ENCODE results near the gene U2AF1L4. TPM values are rescaled to one million over a fixed set of nuclear protein-coding genes. Genes with fewer than 3 reads are reported as not detected.

U2AF1L4 gene
- total RNA-seq, 1 experiment from 2014 or later = 14.3 TPM

DNA sequence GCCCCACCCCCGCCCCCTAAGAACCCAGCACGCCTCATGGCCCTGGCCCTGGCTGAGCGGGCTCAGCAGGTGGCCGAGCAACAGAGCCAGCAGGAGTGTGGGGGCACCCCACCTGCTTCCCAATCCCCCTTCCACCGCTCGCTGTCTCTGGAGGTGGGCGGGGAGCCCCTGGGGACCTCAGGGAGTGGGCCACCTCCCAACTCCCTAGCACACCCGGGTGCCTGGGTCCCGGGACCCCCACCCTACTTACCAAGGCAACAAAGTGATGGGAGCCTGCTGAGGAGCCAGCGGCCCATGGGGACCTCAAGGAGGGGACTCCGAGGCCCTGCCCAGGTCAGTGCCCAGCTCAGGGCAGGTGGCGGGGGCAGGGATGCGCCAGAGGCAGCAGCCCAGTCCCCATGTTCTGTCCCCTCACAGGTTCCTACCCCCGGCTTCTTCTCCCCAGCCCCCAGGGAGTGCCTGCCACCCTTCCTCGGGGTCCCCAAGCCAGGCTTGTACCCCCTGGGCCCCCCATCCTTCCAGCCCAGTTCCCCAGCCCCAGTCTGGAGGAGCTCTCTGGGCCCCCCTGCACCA, 42.1 kb upstream of the U2AF1L4 start:
- BruUV-seq (replicated peaks) = no TSS peak
- TF ChIP-seq EZH2 (IDR thresholded peaks at IDR 0.05; ENCODE audit: low read depth) = no peak
- TF ChIP-seq, protein P1, sequence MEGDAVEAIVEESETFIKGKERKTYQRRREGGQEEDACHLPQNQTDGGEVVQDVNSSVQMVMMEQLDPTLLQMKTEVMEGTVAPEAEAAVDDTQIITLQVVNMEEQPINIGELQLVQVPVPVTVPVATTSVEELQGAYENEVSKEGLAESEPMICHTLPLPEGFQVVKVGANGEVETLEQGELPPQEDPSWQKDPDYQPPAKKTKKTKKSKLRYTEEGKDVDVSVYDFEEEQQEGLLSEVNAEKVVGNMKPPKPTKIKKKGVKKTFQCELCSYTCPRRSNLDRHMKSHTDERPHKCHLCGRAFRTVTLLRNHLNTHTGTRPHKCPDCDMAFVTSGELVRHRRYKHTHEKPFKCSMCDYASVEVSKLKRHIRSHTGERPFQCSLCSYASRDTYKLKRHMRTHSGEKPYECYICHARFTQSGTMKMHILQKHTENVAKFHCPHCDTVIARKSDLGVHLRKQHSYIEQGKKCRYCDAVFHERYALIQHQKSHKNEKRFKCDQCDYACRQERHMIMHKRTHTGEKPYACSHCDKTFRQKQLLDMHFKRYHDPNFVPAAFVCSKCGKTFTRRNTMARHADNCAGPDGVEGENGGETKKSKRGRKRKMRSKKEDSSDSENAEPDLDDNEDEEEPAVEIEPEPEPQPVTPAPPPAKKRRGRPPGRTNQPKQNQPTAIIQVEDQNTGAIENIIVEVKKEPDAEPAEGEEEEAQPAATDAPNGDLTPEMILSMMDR (conservative IDR thresholded peaks at IDR 0.05) = no peak
- POLR2A ChIA-PET (ENCODE audit: unreplicated experiment) = no interaction called here

DNA sequence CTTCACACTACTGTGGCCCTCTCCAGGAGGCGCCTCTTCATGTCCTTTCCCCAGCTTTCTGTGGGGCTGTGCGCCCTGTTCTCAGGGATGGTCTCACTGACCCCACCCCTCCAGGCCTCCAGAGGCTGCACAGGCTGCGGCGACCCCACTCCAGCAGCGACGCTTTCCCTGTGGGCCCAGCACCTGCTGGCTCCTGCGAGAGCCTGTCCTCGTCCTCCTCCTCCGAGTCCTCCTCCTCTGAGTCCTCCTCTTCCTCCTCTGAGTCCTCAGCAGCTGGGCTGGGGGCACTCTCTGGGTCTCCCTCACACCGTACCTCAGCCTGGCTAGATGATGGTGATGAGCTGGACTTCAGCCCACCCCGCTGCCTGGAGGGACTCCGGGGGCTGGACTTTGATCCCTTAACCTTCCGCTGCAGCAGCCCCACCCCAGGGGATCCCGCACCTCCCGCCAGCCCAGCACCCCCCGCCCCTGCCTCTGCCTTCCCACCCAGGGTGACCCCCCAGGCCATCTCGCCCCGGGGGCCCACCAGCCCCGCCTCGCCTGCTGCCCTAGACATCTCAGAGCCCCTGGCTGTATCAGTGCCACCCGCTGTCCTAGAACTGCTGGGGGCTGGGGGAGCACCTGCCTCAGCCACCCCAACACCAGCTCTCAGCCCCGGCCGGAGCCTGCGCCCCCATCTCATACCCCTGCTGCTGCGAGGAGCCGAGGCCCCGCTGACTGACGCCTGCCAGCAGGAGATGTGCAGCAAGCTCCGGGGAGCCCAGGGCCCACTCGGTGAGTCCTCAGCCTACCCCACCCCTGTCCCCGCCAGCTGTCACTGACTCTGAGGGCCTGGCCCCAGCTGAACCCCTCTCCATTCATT, 41.3 kb upstream of the U2AF1L4 start:
- Histone ChIP-seq H4K20me1 (ENCODE audit: insufficient read depth) (no peaks in the 10 kb centered on the region), H3K4me1 (replicated peaks; ENCODE audit: insufficient read depth) (no peaks in the 10 kb centered on the region), H3F3A (ENCODE audit: insufficient read depth, low read depth) (0 out of 2 replicates have a peak, but pooled peaks cover 4% of the 10 kb centered on the region), H3K79me2 (ENCODE audit: low read depth) (no peaks in the 10 kb centered on the region), H3K9me3 (ENCODE audit: insufficient read depth, low read depth) (no peaks in the 10 kb centered on the region), H3K27ac (no peak overlapping the region), H3K27me3 (ENCODE audit: insufficient read depth, low read depth) (peaks cover 15% of the 10 kb centered on the region), H3K9me2 (ENCODE audit: insufficient read depth) (no peaks in the 10 kb centered on the region), H3K36me3 (ENCODE audit: low read depth) (no peaks in the 10 kb centered on the region), H2AFZ (no peak overlapping the region), H3K4me2 (no peak overlapping the region), H3K4me3 (no peak overlapping the region)
- intact Hi-C loops (cut with micrococcal nuclease; ENCODE audit: unreplicated experiment) = no loop called here
- ChIA-PET POLR2A (ENCODE audit: unreplicated experiment) (no interaction called here), CTCF (no interaction called here)
- no peak for DNase-seq
- no peak for TF ChIP-seq EZH2 (IDR thresholded peaks at IDR 0.05; ENCODE audit: low read depth)
- TF ChIP-seq, protein P1 (conservative IDR thresholded peaks at IDR 0.05) = no peak
- BruUV-seq (replicated peaks) = no TSS peak

More for the DNA sequence above, 42.1 kb upstream of the U2AF1L4 start:
- H3K4me1 ChIP-seq (replicated peaks; ENCODE audit: insufficient read depth) = no peaks in the 10 kb centered on the region
- intact Hi-C loops (cut with micrococcal nuclease; ENCODE audit: unreplicated experiment) = no loop called here
- no peak overlapping the region for H3K4me2 ChIP-seq
- H3K27ac ChIP-seq = no peak overlapping the region
- H3K9me2 ChIP-seq (ENCODE audit: insufficient read depth) = no peaks in the 10 kb centered on the region
- CTCF ChIA-PET = no interaction called here
- H3K9me3 ChIP-seq (ENCODE audit: insufficient read depth, low read depth) = no peaks in the 10 kb centered on the region
- H2AFZ ChIP-seq = no peak overlapping the region
- H3K4me3 ChIP-seq = no peak overlapping the region
- H4K20me1 ChIP-seq (ENCODE audit: insufficient read depth) = no peaks in the 10 kb centered on the region
- DNase-seq = no peak
- H3K36me3 ChIP-seq (ENCODE audit: low read depth) = no peaks in the 10 kb centered on the region
- H3K79me2 ChIP-seq (ENCODE audit: low read depth) = no peaks in the 10 kb centered on the region
- peaks cover 15% of the 10 kb centered on the region for H3K27me3 ChIP-seq (ENCODE audit: insufficient read depth, low read depth)
- 0 out of 2 replicates have a peak, but pooled peaks cover 4% of the 10 kb centered on the region for H3F3A ChIP-seq (ENCODE audit: insufficient read depth, low read depth)

DNA sequence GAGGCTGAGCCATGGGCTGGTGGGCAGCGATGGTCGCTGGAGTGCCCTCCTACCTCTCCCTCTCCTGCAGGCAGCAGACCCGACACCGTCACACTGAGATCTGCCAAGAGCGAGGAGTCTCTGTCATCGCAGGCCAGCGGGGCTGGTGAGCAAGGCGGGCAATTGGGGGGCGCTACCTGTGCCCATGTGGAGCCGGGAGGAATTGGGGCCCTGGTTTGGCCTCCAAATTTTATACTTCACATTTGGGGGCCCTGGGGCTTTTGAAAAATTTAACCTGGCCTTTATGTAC, 40.1 kb upstream of the U2AF1L4 start:
- Histone ChIP-seq H3K36me3 (ENCODE audit: low read depth) (no peaks in the 10 kb centered on the region), H3K4me3 (no peak overlapping the region), H3K79me2 (ENCODE audit: low read depth) (no peaks in the 10 kb centered on the region), H3K27ac (no peak overlapping the region), H3K27me3 (ENCODE audit: insufficient read depth, low read depth) (peaks cover 15% of the 10 kb centered on the region), H4K20me1 (ENCODE audit: insufficient read depth) (no peaks in the 10 kb centered on the region), H3K9me2 (ENCODE audit: insufficient read depth) (no peaks in the 10 kb centered on the region), H3K4me1 (replicated peaks; ENCODE audit: insufficient read depth) (no peaks in the 10 kb centered on the region), H2AFZ (no peak overlapping the region), H3K9me3 (ENCODE audit: insufficient read depth, low read depth) (no peaks in the 10 kb centered on the region), H3K4me2 (no peak overlapping the region), H3F3A (ENCODE audit: insufficient read depth, low read depth) (0 out of 2 replicates have a peak, but pooled peaks cover 4% of the 10 kb centered on the region)
- DNase-seq = no peak
- ChIA-PET CTCF (no interaction called here), POLR2A (ENCODE audit: unreplicated experiment) (no interaction called here)
- no peak for TF ChIP-seq EZH2 (IDR thresholded peaks at IDR 0.05; ENCODE audit: low read depth)
- TF ChIP-seq, protein P1 (conservative IDR thresholded peaks at IDR 0.05) = no peak
- intact Hi-C loops (cut with micrococcal nuclease; ENCODE audit: unreplicated experiment) = no loop called here
- no TSS peak for BruUV-seq (replicated peaks)
